Effector memory CD4-positive, alpha-beta T cell (primary cell): Measurements from ENCODE around the gene ZNF837.
"Not testable (repeated sequence)": the region's sequence is repeated elsewhere in the genome, so short reads cannot be mapped to it uniquely, and the experiment has no call there.

ENCODE experiments used
- DNase-seq, 3 donors: peaks; one replicate each; pipeline ENCODE4 v3.0.0-alpha.2; 2020
- H3K27ac ChIP-seq: 2 replicates; pipeline ENCODE4 v1.7.0; 2013; ENCODE audit warnings: mild to moderate bottlenecking, low read length, moderate library complexity; ENCODE audit not compliant: insufficient read depth, poor library complexity, severe bottlenecking
- H3K27me3 ChIP-seq: replicated peaks from 2 replicates; pipeline ENCODE4 v1.7.0; 2013; ENCODE audit warnings: mild to moderate bottlenecking, low read length; ENCODE audit not compliant: insufficient read depth, control insufficient read depth, poor library complexity, severe bottlenecking
- H3K36me3 ChIP-seq: 2 replicates; pipeline ENCODE4 v1.7.0; 2013; ENCODE audit warnings: mild to moderate bottlenecking, low read length, moderate library complexity; ENCODE audit not compliant: control insufficient read depth, insufficient read depth
- H3K4me1 ChIP-seq: 2 replicates; pipeline ENCODE4 v1.7.0; 2013; ENCODE audit warnings: low read length, mild to moderate bottlenecking; ENCODE audit not compliant: control insufficient read depth, insufficient read depth, poor library complexity, severe bottlenecking
- H3K4me3 ChIP-seq: 2 replicates; pipeline ENCODE4 v1.7.0; 2013; ENCODE audit warnings: low read length, low read depth, mild to moderate bottlenecking; ENCODE audit not compliant: insufficient read depth, poor library complexity, severe bottlenecking
- H3K9me3 ChIP-seq: 2 replicates; pipeline ENCODE4 v1.7.0; 2013; ENCODE audit warnings: mild to moderate bottlenecking, low read length, moderate library complexity; ENCODE audit not compliant: control insufficient read depth

The ZNF837 gene

DNA sequence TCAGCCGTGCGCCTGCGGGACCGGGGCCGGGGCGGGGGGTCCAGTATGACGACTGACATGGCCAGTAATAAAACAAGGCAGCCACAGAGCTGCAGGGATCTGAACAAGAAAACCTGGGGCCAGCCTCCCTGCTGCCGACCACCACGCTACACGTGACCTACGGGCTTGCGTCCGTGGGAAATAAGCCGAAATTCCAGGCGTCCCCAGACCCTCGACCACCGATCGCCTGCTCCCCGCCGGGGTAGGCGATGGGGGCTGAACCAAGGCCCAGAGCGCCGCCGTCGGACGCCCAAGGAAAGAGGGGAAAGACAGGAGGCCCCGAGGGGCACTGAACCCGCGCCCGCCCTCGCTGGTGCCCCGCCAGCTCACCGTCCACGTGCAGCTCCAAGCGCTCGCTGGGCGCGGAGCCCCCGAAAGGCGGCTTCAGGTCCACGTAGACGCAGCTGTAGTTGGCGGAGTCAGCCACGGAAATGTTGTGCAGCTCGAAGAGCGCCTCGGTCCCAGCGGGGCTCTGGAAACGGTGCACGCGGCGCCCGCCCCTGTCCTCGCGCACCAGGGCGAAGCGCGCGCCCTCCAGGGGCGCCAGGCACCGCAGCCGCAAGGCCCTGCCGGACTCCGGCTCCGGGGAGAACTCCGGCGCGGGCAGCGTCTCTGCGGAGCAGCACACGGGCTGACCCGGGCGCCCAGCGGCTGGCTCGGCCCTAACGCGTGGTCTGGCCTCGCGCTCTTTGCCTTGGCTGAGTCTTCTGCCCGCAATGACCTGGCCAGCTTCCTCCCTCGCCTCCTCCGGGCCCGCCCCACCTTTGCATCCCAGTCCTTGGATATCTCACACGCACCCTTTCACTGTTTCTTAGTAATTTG is 30.6 kb downstream of the ZNF837 start:
- no peaks in the 10 kb centered on the region for H3K27me3 ChIP-seq
- H3K36me3 ChIP-seq: no peaks in the 10 kb centered on the region
- DNase-seq: no peak
- no peak overlapping the region for H3K4me3 ChIP-seq
- no peak overlapping the region for H3K27ac ChIP-seq
- peaks cover 5% of the 10 kb centered on the region for H3K4me1 ChIP-seq
- H3K9me3 ChIP-seq: no peaks in the 10 kb centered on the region

DNA sequence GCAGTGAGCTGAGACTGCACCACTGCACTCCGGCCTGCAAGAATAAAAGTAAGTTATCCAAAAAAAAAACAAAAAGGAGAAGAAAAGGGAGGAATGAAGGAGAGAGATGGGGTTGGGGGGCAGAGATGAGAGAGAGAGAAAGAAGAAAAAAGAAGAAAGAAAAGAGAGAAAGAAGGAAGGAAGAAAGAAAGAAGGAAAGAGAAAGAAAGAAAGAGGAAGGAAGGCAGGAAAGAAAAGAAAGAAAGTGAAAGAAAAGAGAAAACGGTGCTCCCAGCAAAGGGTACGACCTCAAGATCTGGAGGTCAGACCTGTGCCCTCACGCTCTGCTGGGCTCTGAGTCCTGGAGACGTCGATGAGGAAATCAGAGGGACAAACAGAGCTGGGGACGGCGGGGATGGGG is 31.2 kb downstream of the ZNF837 start:
- H3K9me3 ChIP-seq: no peaks in the 10 kb centered on the region
- no peak overlapping the region for H3K4me3 ChIP-seq
- no peaks in the 10 kb centered on the region for H3K36me3 ChIP-seq
- DNase-seq: no peak
- peaks cover 5% of the 10 kb centered on the region for H3K4me1 ChIP-seq
- no peak overlapping the region for H3K27ac ChIP-seq
- H3K27me3 ChIP-seq: no peaks in the 10 kb centered on the region

DNA sequence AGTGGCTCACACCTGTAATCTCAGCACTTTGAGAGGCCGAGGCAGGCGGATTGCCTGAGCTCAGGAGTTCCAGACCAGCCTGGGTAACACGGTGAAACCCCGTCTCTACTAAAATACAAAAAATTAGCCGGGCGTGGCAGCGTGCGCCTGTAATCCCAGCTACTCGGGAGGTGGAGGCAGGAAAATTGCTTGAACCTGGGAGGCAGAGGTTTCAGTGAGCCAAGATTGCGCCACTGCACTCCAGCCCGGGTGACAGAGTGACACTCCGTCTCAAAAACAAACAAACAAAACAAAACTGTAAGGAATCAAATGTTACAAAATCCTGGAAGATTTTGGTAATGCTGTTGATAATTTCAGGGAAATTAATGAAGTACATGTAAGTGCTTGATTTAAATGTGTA is 32.8 kb downstream of the ZNF837 start:
- DNase-seq, H3K36me3 ChIP-seq, H3K9me3 ChIP-seq, H3K27me3 ChIP-seq, H3K4me1 ChIP-seq: not testable (repeated sequence)
- H3K27ac ChIP-seq: peak overlapping the region; percentile 41
- H3K4me3 ChIP-seq: peak overlapping the region; percentile 40

DNA sequence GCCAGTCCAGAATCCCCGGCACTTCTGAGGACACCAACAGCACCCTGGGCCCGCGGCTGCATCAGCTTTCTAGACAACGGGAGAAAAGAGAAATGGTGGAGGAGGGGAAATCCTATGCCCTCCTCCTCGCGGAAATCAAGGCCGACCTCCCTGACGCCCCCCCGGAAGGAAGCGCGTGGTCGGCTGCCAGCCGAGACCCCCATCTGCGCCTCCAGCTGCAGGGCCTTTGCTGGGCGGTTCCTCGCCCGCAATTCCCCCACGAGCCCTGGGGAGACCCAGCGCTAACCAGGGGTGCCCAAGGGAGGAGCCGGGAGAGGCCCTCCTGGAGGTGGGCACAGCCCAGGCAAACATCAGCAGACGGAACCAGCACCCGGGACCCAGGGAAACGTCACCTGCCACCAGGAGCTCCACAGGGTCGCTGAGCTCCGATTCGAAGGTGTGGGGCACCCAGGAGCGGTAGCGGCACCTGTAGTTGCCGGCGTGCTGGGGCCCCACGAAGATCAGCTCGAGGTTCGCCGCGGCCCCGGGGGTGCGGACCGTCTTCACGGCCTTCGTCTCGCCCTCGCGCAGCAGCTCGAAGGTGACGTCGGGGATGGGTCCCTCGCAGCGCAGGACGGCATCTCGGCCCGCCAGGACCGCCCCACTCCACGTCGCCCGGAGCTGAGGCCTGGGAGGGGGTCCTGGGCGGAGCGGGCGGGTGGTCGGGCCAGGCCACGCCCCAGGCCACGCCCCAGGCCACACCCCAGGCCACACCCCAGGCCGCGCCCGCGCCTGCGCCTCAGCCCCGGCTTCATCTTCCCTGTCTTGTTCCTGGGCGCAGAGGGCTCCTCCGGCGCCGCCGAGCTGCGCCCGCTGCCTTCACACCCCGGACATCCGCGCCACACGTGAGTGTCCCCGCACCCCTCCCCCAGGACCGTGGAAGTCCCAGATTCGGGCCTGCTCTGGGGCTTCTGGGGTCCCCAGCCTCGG is 33.6 kb downstream of the ZNF837 start:
- H3K27ac ChIP-seq: peak overlapping the region; percentile 64

DNA sequence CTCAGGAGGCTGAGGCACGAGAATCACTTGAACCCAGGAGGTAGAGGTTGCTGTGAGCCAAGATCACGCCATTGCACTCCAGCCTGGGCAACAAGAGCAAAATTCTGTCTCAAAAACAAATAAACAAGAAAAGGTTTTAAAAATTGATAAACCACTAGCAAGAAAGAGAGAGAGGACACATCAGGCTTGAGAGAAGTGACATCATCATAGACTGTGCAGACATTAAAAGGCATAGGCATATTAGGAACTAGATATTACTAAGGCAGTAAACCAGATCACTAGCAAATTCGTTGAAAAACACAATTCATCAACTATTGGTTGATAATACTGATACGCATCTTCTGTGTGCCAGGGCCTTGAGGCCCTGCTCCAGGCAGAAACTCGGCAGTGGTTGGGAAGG is 35.3 kb downstream of the ZNF837 start:
- Histone ChIP-seq H3K4me1 (peaks cover 5% of the 10 kb centered on the region), H3K9me3 (no peaks in the 10 kb centered on the region), H3K4me3 (no peak overlapping the region), H3K27me3 (no peaks in the 10 kb centered on the region), H3K27ac (no peak overlapping the region), H3K36me3 (no peaks in the 10 kb centered on the region)
- no peak for DNase-seq

More for the DNA sequence above, 33.6 kb downstream of the ZNF837 start:
- H3K4me3 ChIP-seq: peak overlapping the region; percentile 52
- peak; percentile 50 to 68 (median 63) for DNase-seq
- H3K27me3 ChIP-seq: no peaks in the 10 kb centered on the region
- H3K4me1 ChIP-seq: peaks cover 5% of the 10 kb centered on the region
- H3K9me3 ChIP-seq: no peaks in the 10 kb centered on the region
- H3K36me3 ChIP-seq: no peaks in the 10 kb centered on the region

DNA sequence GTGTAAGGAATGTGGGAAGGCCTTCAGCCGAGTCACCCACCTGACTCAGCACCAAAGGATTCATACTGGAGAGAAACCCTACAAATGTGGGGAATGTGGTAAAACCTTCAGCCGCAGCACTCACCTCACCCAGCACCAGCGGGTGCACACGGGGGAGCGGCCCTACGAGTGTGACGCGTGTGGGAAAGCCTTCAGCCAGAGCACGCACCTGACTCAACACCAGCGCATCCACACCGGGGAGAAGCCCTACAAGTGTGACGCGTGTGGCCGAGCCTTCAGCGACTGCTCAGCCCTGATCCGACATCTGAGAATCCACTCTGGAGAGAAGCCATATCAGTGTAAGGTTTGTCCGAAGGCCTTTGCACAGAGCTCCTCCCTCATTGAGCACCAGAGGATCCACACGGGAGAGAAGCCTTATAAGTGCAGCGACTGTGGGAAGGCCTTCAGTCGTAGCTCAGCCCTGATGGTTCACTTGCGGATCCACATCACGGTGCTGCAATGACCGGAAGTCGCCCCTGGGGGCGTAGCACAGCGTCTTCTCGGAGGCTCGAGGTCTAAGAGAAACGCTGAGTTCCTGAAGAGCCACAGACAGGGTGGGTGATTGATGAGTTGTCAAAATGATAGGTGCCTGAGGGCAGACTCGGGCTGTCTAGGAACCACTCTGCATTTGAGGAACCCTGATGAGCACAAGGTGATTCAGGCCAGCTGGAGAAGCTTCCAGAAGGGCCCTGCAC is 41.8 kb downstream of the ZNF837 start:
- Histone ChIP-seq H3K9me3 (no peaks in the 10 kb centered on the region), H3K27ac (no peak overlapping the region), H3K4me3 (no peak overlapping the region), H3K27me3 (no peaks in the 10 kb centered on the region), H3K4me1 (no peaks in the 10 kb centered on the region), H3K36me3 (peaks cover 20% of the 10 kb centered on the region)
- no peak for DNase-seq

DNA sequence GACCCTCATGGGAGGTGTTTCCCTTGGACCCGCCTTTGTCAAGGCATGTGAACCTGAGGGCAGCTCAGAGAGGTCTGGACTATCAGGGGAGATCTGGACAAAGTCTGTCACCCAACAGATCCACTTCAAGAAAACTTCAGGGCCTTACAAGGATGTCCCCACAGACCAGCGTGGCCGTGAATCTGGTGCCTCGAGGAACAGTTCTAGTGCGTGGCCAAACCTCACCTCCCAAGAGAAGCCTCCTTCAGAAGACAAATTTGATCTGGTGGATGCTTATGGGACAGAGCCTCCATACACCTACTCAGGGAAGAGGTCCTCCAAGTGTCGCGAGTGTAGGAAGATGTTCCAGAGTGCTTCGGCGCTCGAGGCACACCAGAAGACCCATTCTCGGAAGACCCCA is 42.5 kb downstream of the ZNF837 start:
- Histone ChIP-seq H3K27ac (no peak overlapping the region), H3K27me3 (no peaks in the 10 kb centered on the region), H3K4me1 (no peaks in the 10 kb centered on the region), H3K4me3 (no peak overlapping the region), H3K36me3 (peaks cover 20% of the 10 kb centered on the region), H3K9me3 (no peaks in the 10 kb centered on the region)
- no peak for DNase-seq

DNA sequence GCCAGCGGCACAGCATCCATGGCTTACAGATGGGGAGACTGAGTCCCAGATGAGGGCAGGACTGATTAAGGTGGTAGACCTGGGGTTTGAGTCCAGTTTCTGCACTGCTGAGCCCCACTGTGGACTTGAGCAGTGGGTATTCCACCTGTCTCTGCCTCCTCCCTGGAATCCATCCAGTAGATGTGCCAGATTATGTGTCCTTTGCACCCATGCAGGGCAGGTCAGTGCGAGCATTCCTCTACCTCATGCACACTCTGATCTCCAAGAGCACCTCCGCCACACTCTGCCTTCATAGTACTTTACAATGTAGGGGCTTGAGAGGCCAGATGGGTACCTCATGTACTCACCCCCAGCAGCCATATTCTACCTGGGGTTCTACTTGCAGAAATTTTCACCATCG is 44.0 kb downstream of the ZNF837 start:
- Histone ChIP-seq H3K27me3 (no peaks in the 10 kb centered on the region), H3K4me3 (no peak overlapping the region), H3K4me1 (no peaks in the 10 kb centered on the region), H3K9me3 (no peaks in the 10 kb centered on the region), H3K27ac (no peak overlapping the region), H3K36me3 (peaks cover 20% of the 10 kb centered on the region)
- no peak for DNase-seq

DNA sequence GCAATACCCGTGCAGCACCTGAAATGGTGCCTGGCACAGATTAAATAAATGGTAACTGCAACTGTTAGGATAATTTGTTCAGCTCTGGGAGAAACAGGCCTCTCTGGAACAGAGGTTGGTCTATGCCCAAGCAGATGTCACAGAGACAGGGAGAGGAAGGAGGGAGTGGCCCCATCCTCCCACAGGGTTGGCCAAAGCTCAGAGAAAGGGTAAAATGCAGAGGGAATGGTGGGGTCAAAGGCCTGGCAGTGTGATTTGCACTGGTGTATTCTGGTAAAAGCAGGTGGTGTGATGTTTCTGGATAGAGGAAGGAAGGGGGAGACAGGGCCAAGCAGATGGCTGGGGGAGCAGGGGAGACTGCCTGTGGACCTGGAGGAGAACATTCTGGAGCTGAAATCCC is 44.6 kb downstream of the ZNF837 start:
- no peak overlapping the region for H3K27ac ChIP-seq
- DNase-seq: no peak
- no peak overlapping the region for H3K4me3 ChIP-seq
- H3K4me1 ChIP-seq: no peaks in the 10 kb centered on the region
- H3K9me3 ChIP-seq: no peaks in the 10 kb centered on the region
- H3K27me3 ChIP-seq: no peaks in the 10 kb centered on the region
- peaks cover 20% of the 10 kb centered on the region for H3K36me3 ChIP-seq
